H9 (cell line): ENCODE data around the gene HS6ST3. TPM values are rescaled to one million over a fixed set of nuclear protein-coding genes. Genes with fewer than 3 reads are reported as not detected.

Source experiments
- DNase-seq: peaks from one replicate; pipeline ENCODE4 v3.0.0-alpha.2; 2017
- H2AFZ ChIP-seq: one replicate; pipeline ENCODE4 v1.6.1; 2013; ENCODE audit warnings: mild to moderate bottlenecking, low read length, control low read depth, moderate library complexity
- H2AK5ac ChIP-seq: 2 replicates; pipeline ENCODE4 v1.6.1; 2013; ENCODE audit warnings: low read length, control low read depth, mixed read lengths; ENCODE audit not compliant: insufficient read length
- H2BK120ac ChIP-seq: one replicate; pipeline ENCODE4 v1.6.1; 2013; ENCODE audit warnings: low read depth, mild to moderate bottlenecking, low read length, control low read depth, inconsistent platforms; ENCODE audit not compliant: poor library complexity, severe bottlenecking
- H2BK12ac ChIP-seq: 2 replicates; pipeline ENCODE4 v1.6.1; 2013; ENCODE audit warnings: low read length, control low read depth, mixed read lengths, low read depth; ENCODE audit not compliant: insufficient read length
- H2BK15ac ChIP-seq: 2 replicates; pipeline ENCODE4 v1.6.1; 2013; ENCODE audit warnings: low read depth, low read length, control low read depth
- H2BK20ac ChIP-seq: one replicate; pipeline ENCODE4 v1.6.1; 2013; ENCODE audit warnings: low read depth, mild to moderate bottlenecking, low read length, control low read depth, inconsistent platforms; ENCODE audit not compliant: poor library complexity, severe bottlenecking
- H2BK5ac ChIP-seq: 2 replicates; pipeline ENCODE4 v1.6.1; 2013; ENCODE audit warnings: low read length, control low read depth, mixed read lengths; ENCODE audit not compliant: insufficient read length
- H3K14ac ChIP-seq: 2 replicates; pipeline ENCODE4 v1.6.1; 2013; ENCODE audit warnings: low read length, control low read depth; ENCODE audit not compliant: insufficient read depth
- H3K18ac ChIP-seq: 2 replicates; pipeline ENCODE4 v1.6.1; 2013; ENCODE audit warnings: low read depth, mild to moderate bottlenecking, mixed read lengths, low read length, control low read depth; ENCODE audit not compliant: insufficient read length
- H3K23ac ChIP-seq: 2 replicates; pipeline ENCODE4 v1.6.1; 2013; ENCODE audit warnings: low read length, control low read depth, mixed read lengths, low read depth; ENCODE audit not compliant: insufficient read length
- H3K23me2 ChIP-seq: 2 replicates; pipeline ENCODE4 v1.6.1; 2013; ENCODE audit warnings: low read depth, mild to moderate bottlenecking, mixed read lengths, low read length, control low read depth; ENCODE audit not compliant: insufficient read length, poor library complexity, severe bottlenecking
- H3K27ac ChIP-seq: 2 replicates; pipeline ENCODE4 v1.5.1; 2013; ENCODE audit warnings: low read length, control low read depth, mixed read lengths, low read depth; ENCODE audit not compliant: insufficient read length
- H3K27me3 ChIP-seq: 2 replicates; pipeline ENCODE4 v1.6.1; 2013; ENCODE audit warnings: low read length, control low read depth, inconsistent platforms; ENCODE audit not compliant: insufficient read depth
- H3K4ac ChIP-seq: 2 replicates; pipeline ENCODE4 v1.6.1; 2013; ENCODE audit warnings: low read depth, mild to moderate bottlenecking, control low read depth, inconsistent platforms, low read length, moderate library complexity
- H3K4me1 ChIP-seq: 2 replicates; pipeline ENCODE4 v1.6.1; 2013; ENCODE audit warnings: low read length, control low read depth, inconsistent platforms; ENCODE audit not compliant: insufficient read depth
- H3K4me2 ChIP-seq: 2 replicates; pipeline ENCODE4 v1.6.1; 2013; ENCODE audit warnings: low read length, control low read depth, mixed read lengths; ENCODE audit not compliant: insufficient read length, insufficient read depth
- H3K56ac ChIP-seq: 2 replicates; pipeline ENCODE4 v1.6.1; 2013; ENCODE audit warnings: low read depth, mild to moderate bottlenecking, mixed read lengths, low read length, control low read depth; ENCODE audit not compliant: insufficient read length
- H3K79me1 ChIP-seq: 2 replicates; pipeline ENCODE4 v1.6.1; 2013; ENCODE audit warnings: low read depth, mild to moderate bottlenecking, moderate library complexity, low read length, control low read depth, inconsistent platforms; ENCODE audit not compliant: insufficient read depth, poor library complexity, severe bottlenecking
- H3K79me2 ChIP-seq: 2 replicates; pipeline ENCODE4 v1.6.1; 2013; ENCODE audit warnings: low read length, control low read depth, inconsistent platforms; ENCODE audit not compliant: insufficient read depth
- H3K9ac ChIP-seq: 2 replicates; pipeline ENCODE4 v1.6.1; 2013; ENCODE audit warnings: low read length, control low read depth, mixed read lengths; ENCODE audit not compliant: insufficient read length; ENCODE audit errors: extremely low read depth
- H3K9me3 ChIP-seq: one replicate; pipeline ENCODE4 v1.6.1; 2013; ENCODE audit warnings: low read depth, low read length, inconsistent platforms; ENCODE audit not compliant: control insufficient read depth
- H3T11ph ChIP-seq: one replicate; pipeline ENCODE4 v1.6.1; 2013; ENCODE audit warnings: mild to moderate bottlenecking, low read length, control low read depth, inconsistent platforms
- H4K20me1 ChIP-seq: one replicate; pipeline ENCODE4 v1.6.1; 2013; ENCODE audit not compliant: control insufficient read depth, insufficient read length, insufficient read depth
- H4K5ac ChIP-seq: 2 replicates; pipeline ENCODE4 v1.6.1; 2013; ENCODE audit warnings: low read depth, mild to moderate bottlenecking, mixed read lengths, low read length, control low read depth; ENCODE audit not compliant: insufficient read length
- H4K8ac ChIP-seq: replicated peaks from 2 replicates; pipeline ENCODE4 v1.6.1; 2013; ENCODE audit warnings: low read length, control low read depth, mixed read lengths, low read depth; ENCODE audit not compliant: insufficient read length
- H4K91ac ChIP-seq: 2 replicates; pipeline ENCODE4 v1.6.1; 2013; ENCODE audit warnings: low read depth, mild to moderate bottlenecking, moderate library complexity, mixed read lengths, low read length, control low read depth; ENCODE audit not compliant: insufficient read length
- H3K27ac Mint-ChIP-seq, 3 experiments: 2 replicates in 2 of 3; 3 replicates in 1 of 3; pipeline ENCODE4 v1.8.0; 2020 to 2021; ENCODE audit warnings: mixed read lengths in 3 of 3, mild to moderate bottlenecking in 1 of 3, moderate library complexity in 1 of 3
- H3K27me3 Mint-ChIP-seq: 2 replicates; pipeline ENCODE4 v1.8.0; 2021; ENCODE audit warnings: low read depth, mild to moderate bottlenecking, moderate library complexity, mixed read lengths
- H3K36me3 Mint-ChIP-seq, 3 experiments: 2 replicates in 2 of 3; 3 replicates in 1 of 3; pipeline ENCODE4 v1.8.0; 2020 to 2021; ENCODE audit warnings: low read depth in 3 of 3, mixed read lengths in 3 of 3; ENCODE audit not compliant: insufficient read depth in 1 of 3
- H3K4me1 Mint-ChIP-seq, 2 experiments: 2 replicates each; pipeline ENCODE4 v1.8.0; 2020; ENCODE audit warnings: mixed read lengths in 2 of 2
- H3K4me3 Mint-ChIP-seq, 2 experiments: 2 replicates in 1 of 2; 3 replicates in 1 of 2; pipeline ENCODE4 v1.8.0; 2020 to 2021; ENCODE audit warnings: mild to moderate bottlenecking in 2 of 2, mixed read lengths in 2 of 2, moderate library complexity in 1 of 2
- H3K9me3 Mint-ChIP-seq, 2 experiments: 2 replicates in 1 of 2; 3 replicates in 1 of 2; pipeline ENCODE4 v1.8.0; 2020; ENCODE audit warnings: mild to moderate bottlenecking in 2 of 2, mixed read lengths in 2 of 2, moderate library complexity in 1 of 2
- WGBS: extraction: QIAGEN DNeasy Blood & Tissue Kit; methylation state at CpG from one replicate; pipeline ENCODE4 v1.1.7; 2013; ENCODE audit warnings: missing lambda C conversion rate, low lambda C conversion rate, mixed read lengths; ENCODE audit not compliant: insufficient read length; ENCODE audit errors: extremely low coverage; 5-methylcytosine and 5-hydroxymethylcytosine counted together
- total RNA-seq: library from RNA; stranded (reverse); gene quantifications from 2 replicates; pipeline ENCODE4 v1.2.1, GENCODE V29; 2021
- TF ChIP-seq, protein P1 (sequence below): fragments of 200-600 bp; sonication (generic); conservative IDR thresholded peaks from 3 replicates; pipeline ENCODE4 v1.8.0; 2021; ENCODE audit warnings: antibody characterized with exemption, mild to moderate bottlenecking

Gene HS6ST3
- total RNA-seq, 1 experiment from 2014 or later = 0.44 TPM

DNA sequence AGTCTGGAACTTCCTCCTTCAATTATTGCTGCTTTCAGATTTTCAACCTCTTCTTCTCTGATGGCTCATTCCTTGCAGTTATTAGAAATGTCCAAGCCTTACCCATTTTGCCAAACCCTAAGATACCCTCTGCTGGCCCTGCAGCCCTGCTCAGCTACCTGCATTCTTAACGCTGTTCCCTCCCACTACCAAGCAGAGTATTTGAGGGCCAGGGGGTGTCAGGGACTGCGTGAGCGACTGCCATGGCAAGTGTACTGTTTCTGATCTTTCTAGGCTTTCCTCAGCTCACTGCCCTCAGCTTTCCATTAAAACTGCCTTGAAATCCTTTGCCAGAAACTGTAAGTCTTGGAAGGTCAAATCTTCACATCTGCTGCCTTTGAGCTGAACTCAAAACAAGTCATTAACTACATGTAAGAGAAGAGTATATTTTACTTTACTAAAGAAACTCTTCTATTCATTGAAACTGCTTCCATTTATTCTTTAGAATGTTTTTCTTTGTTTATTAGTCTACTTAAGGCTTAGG lies 41.0 kb downstream of the HS6ST3 start:
- no peaks in the 10 kb centered on the region for H3K9me3 ChIP-seq
- H2BK12ac ChIP-seq = no peak overlapping the region
- Mint-ChIP-seq H3K9me3 (no peaks in the 10 kb centered on the region), H3K27ac (no peak overlapping the region), H3K36me3 (peaks cover 0 to 3% (median 0%) of the 10 kb centered on the region in 3 experiments; a peak in 1 of 7 replicates), H3K4me1 (peaks cover 4 to 7% of the 10 kb centered on the region in 2 experiments), H3K27me3 (no peaks in the 10 kb centered on the region; the same call in 1 of the 2 replicates), H3K4me3 (no peak overlapping the region)
- no peak overlapping the region for H2AK5ac ChIP-seq
- H3K18ac ChIP-seq = no peak overlapping the region
- H3K9ac ChIP-seq = no peak overlapping the region
- no peaks in the 10 kb centered on the region for H3K23me2 ChIP-seq
- H4K20me1 ChIP-seq = no peaks in the 10 kb centered on the region
- H2BK15ac ChIP-seq = no peak overlapping the region
- no CpG with 5 or more reads among the region's 3 CpGs for WGBS
- no peaks in the 10 kb centered on the region for H3K79me1 ChIP-seq
- no peak overlapping the region for H4K5ac ChIP-seq
- H3K14ac ChIP-seq = no peak overlapping the region
- H3K23ac ChIP-seq = no peak overlapping the region
- TF ChIP-seq, protein P1, sequence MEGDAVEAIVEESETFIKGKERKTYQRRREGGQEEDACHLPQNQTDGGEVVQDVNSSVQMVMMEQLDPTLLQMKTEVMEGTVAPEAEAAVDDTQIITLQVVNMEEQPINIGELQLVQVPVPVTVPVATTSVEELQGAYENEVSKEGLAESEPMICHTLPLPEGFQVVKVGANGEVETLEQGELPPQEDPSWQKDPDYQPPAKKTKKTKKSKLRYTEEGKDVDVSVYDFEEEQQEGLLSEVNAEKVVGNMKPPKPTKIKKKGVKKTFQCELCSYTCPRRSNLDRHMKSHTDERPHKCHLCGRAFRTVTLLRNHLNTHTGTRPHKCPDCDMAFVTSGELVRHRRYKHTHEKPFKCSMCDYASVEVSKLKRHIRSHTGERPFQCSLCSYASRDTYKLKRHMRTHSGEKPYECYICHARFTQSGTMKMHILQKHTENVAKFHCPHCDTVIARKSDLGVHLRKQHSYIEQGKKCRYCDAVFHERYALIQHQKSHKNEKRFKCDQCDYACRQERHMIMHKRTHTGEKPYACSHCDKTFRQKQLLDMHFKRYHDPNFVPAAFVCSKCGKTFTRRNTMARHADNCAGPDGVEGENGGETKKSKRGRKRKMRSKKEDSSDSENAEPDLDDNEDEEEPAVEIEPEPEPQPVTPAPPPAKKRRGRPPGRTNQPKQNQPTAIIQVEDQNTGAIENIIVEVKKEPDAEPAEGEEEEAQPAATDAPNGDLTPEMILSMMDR = no peak
- H3K4ac ChIP-seq = no peak overlapping the region
- H2BK5ac ChIP-seq = no peak overlapping the region
- H3K79me2 ChIP-seq = no peaks in the 10 kb centered on the region
- no peaks in the 10 kb centered on the region for H3K4me1 ChIP-seq
- H2BK20ac ChIP-seq = no peak overlapping the region
- H3K27ac ChIP-seq = no peak overlapping the region
- no peak overlapping the region for H3K4me2 ChIP-seq
- no peak overlapping the region for H4K91ac ChIP-seq
- H2BK120ac ChIP-seq = no peak overlapping the region
- H3K56ac ChIP-seq = no peak overlapping the region
- no peak overlapping the region for H4K8ac ChIP-seq
- no peaks in the 10 kb centered on the region for H3K27me3 ChIP-seq
- no peak for DNase-seq
- peak overlapping the region; percentile 36 for H2AFZ ChIP-seq
- no peak overlapping the region for H3T11ph ChIP-seq
